Keratinocyte (primary cell): ENCODE data around the gene TSPEAR. TPM values are rescaled to one million over a fixed set of nuclear protein-coding genes. Genes with fewer than 3 reads are reported as not detected.

Experiments
- DNase-seq: peaks from one replicate; pipeline ENCODE4 v3.0.0-alpha.2; 2011; ENCODE audit warnings: low read depth, missing footprints, low spot score
- FAIRE-seq: peaks from 2 replicates; lab custom pipeline; 2011; peaks lifted over from hg19 to GRCh38; lab: Jason Lieb, UNC
- H2AFZ ChIP-seq: 2 replicates; pipeline ENCODE4 v1.6.0; 2012; ENCODE audit warnings: low read length, control low read depth, inconsistent platforms; ENCODE audit not compliant: control insufficient read depth
- H3K27ac ChIP-seq: 2 replicates; pipeline ENCODE4 v1.5.1; 2011; ENCODE audit warnings: low read length; ENCODE audit not compliant: control insufficient read depth, insufficient read depth
- H3K27me3 ChIP-seq: 3 replicates; pipeline ENCODE4 v1.6.0; 2011; ENCODE audit warnings: low read length; ENCODE audit not compliant: control insufficient read depth, insufficient read depth; ENCODE audit errors: extremely low read depth
- H3K36me3 ChIP-seq, 2 experiments: 2 replicates in 1 of 2; 3 replicates in 1 of 2; pipeline ENCODE4 v1.5.1; 2011; ENCODE audit warnings: low read length in 2 of 2, mild to moderate bottlenecking in 1 of 2; ENCODE audit not compliant: control insufficient read depth in 2 of 2, insufficient read depth in 2 of 2; ENCODE audit errors: extremely low read depth in 1 of 2
- H3K4me1 ChIP-seq: 3 replicates; pipeline ENCODE4 v1.5.1; 2011; ENCODE audit warnings: low read length; ENCODE audit not compliant: control insufficient read depth, insufficient read depth; ENCODE audit errors: extremely low read depth
- H3K4me2 ChIP-seq: 3 replicates; pipeline ENCODE4 v1.6.0; 2011; ENCODE audit warnings: low read depth, low read length; ENCODE audit not compliant: control insufficient read depth, insufficient read depth; ENCODE audit errors: extremely low read depth
- H3K4me3 ChIP-seq, 3 experiments: fragments of 200-600 bp in 1 of 3; sonication (generic) in 1 of 3; 2 replicates in 2 of 3; 3 replicates in 1 of 3; pipeline ENCODE4 v1.5.1; 2011 to 2016; ENCODE audit warnings: low read length in 3 of 3, mild to moderate bottlenecking in 3 of 3, control low read depth in 2 of 3, inconsistent platforms in 1 of 3, low read depth in 1 of 3, mixed read lengths in 1 of 3, mixed run types in 1 of 3, moderate library complexity in 1 of 3; ENCODE audit not compliant: control insufficient read depth in 2 of 3, insufficient read depth in 2 of 3; ENCODE audit errors: extremely low read depth in 1 of 3
- H3K79me2 ChIP-seq: 2 replicates; pipeline ENCODE4 v1.6.0; 2012; ENCODE audit warnings: low read length; ENCODE audit not compliant: control insufficient read depth, insufficient read depth
- H3K9ac ChIP-seq: 3 replicates; pipeline ENCODE4 v1.6.0; 2011; ENCODE audit warnings: low read length; ENCODE audit not compliant: control insufficient read depth, insufficient read depth; ENCODE audit errors: extremely low read depth
- H3K9me1 ChIP-seq: 3 replicates; pipeline ENCODE4 v1.6.0; 2011; ENCODE audit warnings: low read length; ENCODE audit not compliant: control insufficient read depth, insufficient read depth; ENCODE audit errors: extremely low read depth
- H3K9me3 ChIP-seq: 2 replicates; pipeline ENCODE4 v1.5.1; 2012; ENCODE audit warnings: low read depth, low read length; ENCODE audit not compliant: control insufficient read depth
- H4K20me1 ChIP-seq: 3 replicates; pipeline ENCODE4 v1.6.0; 2011; ENCODE audit warnings: low read length; ENCODE audit not compliant: control insufficient read depth, insufficient read depth; ENCODE audit errors: extremely low read depth
- EZH2 ChIP-seq: IDR thresholded peaks from one replicate; pipeline ENCODE4 v1.6.1; 2012; ENCODE audit warnings: inconsistent platforms, mild to moderate bottlenecking, low read length, moderate library complexity
- dilution Hi-C: fragments of 300-500 bp; cut with MboI; formaldehyde crosslinking; loops from one replicate; pipeline ENCODE4 v1.7.0; 2020; ENCODE audit warnings: low sequenced_read_pairs; ENCODE audit not compliant: extremely low pct_ligation_motif_present
- polyA plus RNA-seq, 5 experiments: library from polyadenylated mRNA; depleted of rRNA in 3 of 5; stranded (reverse) in 3 of 5; stranded (forward) in 1 of 5; unstranded in 1 of 5; fragments of >200 nt; gene quantifications; 1 replicate in 1 of 5; 2 replicates in 3 of 5; 3 replicates in 1 of 5; pipeline versions ENCODE4 v1.2.1 to v1.2.3, GENCODE V29; 2011 to 2012; ENCODE audit warnings: missing spikeins in 2 of 5, low read depth in 1 of 5, low replicate concordance in 1 of 5
- TF ChIP-seq, protein P1 (sequence below), 3 experiments: IDR thresholded peaks in 1 of 3; conservative IDR thresholded peaks in 1 of 3; optimal IDR thresholded peaks in 1 of 3; 2 replicates in 2 of 3; 3 replicates in 1 of 3; pipeline versions ENCODE3 to v1.5.1; 2011; ENCODE audit warnings: low read length in 3 of 3, mild to moderate bottlenecking in 3 of 3, moderate library complexity in 2 of 3, control low read depth in 1 of 3, inconsistent platforms in 1 of 3; ENCODE audit not compliant: insufficient read depth in 2 of 3; ENCODE audit errors: extremely low read depth in 1 of 3

TSPEAR gene
- polyA plus RNA-seq, 1 donor (not counting 4 experiments of a cell fraction or from before 2014, with no cell fraction given) = 0.12 TPM

- Histone ChIP-seq H3K4me2 (no peak overlapping the region), H3K9me3 (no peaks in the 10 kb centered on the region), H3K36me3 (no peaks in the 10 kb centered on the region), H4K20me1 (no peaks in the 10 kb centered on the region), H3K9ac (no peak overlapping the region), H3K4me1 (peaks cover 13% of the 10 kb centered on the region), H3K27ac (no peak overlapping the region), H3K9me1 (no peaks in the 10 kb centered on the region), H3K79me2 (no peaks in the 10 kb centered on the region), H2AFZ (no peak overlapping the region), H3K4me3 (no peak overlapping the region), H3K27me3 (no peaks in the 10 kb centered on the region)
- TF ChIP-seq, protein P1, sequence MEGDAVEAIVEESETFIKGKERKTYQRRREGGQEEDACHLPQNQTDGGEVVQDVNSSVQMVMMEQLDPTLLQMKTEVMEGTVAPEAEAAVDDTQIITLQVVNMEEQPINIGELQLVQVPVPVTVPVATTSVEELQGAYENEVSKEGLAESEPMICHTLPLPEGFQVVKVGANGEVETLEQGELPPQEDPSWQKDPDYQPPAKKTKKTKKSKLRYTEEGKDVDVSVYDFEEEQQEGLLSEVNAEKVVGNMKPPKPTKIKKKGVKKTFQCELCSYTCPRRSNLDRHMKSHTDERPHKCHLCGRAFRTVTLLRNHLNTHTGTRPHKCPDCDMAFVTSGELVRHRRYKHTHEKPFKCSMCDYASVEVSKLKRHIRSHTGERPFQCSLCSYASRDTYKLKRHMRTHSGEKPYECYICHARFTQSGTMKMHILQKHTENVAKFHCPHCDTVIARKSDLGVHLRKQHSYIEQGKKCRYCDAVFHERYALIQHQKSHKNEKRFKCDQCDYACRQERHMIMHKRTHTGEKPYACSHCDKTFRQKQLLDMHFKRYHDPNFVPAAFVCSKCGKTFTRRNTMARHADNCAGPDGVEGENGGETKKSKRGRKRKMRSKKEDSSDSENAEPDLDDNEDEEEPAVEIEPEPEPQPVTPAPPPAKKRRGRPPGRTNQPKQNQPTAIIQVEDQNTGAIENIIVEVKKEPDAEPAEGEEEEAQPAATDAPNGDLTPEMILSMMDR (optimal IDR thresholded peaks at IDR 0.05 in 1 of 3, IDR thresholded peaks at IDR 0.05 in 1 of 3, conservative IDR thresholded peaks at IDR 0.05 in 1 of 3; ENCODE audit: extremely low read depth in 1 of 3, insufficient read depth in 2 of 3, low read length in 3 of 3) = no peak
- no peak for TF ChIP-seq EZH2
- DNase-seq (no peak), FAIRE-seq (no peak)
- dilution Hi-C loops = no loop called here
Observed at GRCh38 chr21:44544566-44544965, 166.8 kb downstream of the TSPEAR start.

DNA sequence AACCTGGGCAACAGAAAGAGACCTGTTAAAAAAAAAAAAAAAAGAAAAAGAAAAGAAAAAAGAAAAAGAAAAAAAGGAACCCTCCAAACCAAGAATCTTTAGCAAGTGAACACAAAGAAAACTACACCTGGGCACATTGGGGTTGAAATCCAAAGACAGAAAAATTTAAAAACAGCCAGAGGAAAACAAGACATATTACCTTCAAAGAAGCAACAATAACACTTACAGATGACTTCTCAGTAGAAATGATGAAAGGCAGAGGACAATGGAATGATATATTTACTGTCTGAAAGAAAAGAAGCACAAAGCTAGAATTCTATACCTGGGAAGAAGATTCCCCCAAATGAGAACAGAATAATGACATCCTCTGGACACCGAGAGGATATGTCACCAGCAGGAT, 168.7 kb downstream of the TSPEAR start:
- Histone ChIP-seq H3K9me1 (no peaks in the 10 kb centered on the region), H3K4me1 (no peaks in the 10 kb centered on the region), H3K79me2 (no peaks in the 10 kb centered on the region), H4K20me1 (no peaks in the 10 kb centered on the region), H3K27me3 (no peaks in the 10 kb centered on the region), H3K36me3 (no peaks in the 10 kb centered on the region), H2AFZ (no peak overlapping the region), H3K27ac (no peak overlapping the region), H3K9ac (no peak overlapping the region), H3K9me3 (no peaks in the 10 kb centered on the region), H3K4me2 (no peak overlapping the region), H3K4me3 (no peak overlapping the region)
- no peak for FAIRE-seq
- TF ChIP-seq, protein P1 (optimal IDR thresholded peaks at IDR 0.05 in 1 of 3, IDR thresholded peaks at IDR 0.05 in 1 of 3, conservative IDR thresholded peaks at IDR 0.05 in 1 of 3; ENCODE audit: extremely low read depth in 1 of 3, insufficient read depth in 2 of 3, low read length in 3 of 3) = no peak
- no peak for TF ChIP-seq EZH2
- dilution Hi-C loops = no loop called here
- no peak for DNase-seq
